IMR-90 (cell line): ENCODE results near the gene CDK15. TPM values are rescaled to one million over a fixed set of nuclear protein-coding genes. Genes with fewer than 3 reads are reported as not detected.

Source experiments
- ATAC-seq: fragments of 200-7000 bp; cut with Tn5 transposase; 2 replicates; pipeline ENCODE4 v1.9.1; 2020; ENCODE audit warnings: low read depth, mild to moderate bottlenecking, moderate library complexity
- BruUV-seq: library from RNA; stranded (reverse); fragments of 400-500 nt; replicated peaks from 2 replicates; lab custom pipeline; 2021; lab: Mats Ljungman, UMichigan
- CTCF ChIA-PET: fragments of 300-600 bp; formaldehyde crosslinking; extraction: SDS; loops from one replicate; lab custom pipeline; 2021; ENCODE audit warnings: antibody characterized with exemption; lab: Yijun Ruan, JAX
- POLR2A ChIA-PET: fragments of 300-600 bp; sonication (Branson Sonifier 250); formaldehyde crosslinking; loops from one replicate; lab custom pipeline; 2022; ENCODE audit warnings: antibody characterized with exemption; ENCODE audit not compliant: unreplicated experiment; lab: Charles Lee
- DNase-seq: peaks from one replicate; pipeline ENCODE4 v3.0.0; 2013
- H2AFZ ChIP-seq: replicated peaks from 2 replicates; pipeline ENCODE3; 2013; ENCODE audit warnings: low read length, mild to moderate bottlenecking; ENCODE audit not compliant: poor library complexity
- H2AK5ac ChIP-seq: 2 replicates; pipeline ENCODE4 v1.6.1; 2013; ENCODE audit warnings: low read depth, low read length, inconsistent platforms
- H2AK9ac ChIP-seq: replicated peaks from 2 replicates; pipeline ENCODE3; 2013; ENCODE audit warnings: mild to moderate bottlenecking, low read depth, low read length, moderate library complexity; ENCODE audit not compliant: poor library complexity
- H2BK120ac ChIP-seq: 2 replicates; pipeline ENCODE4 v1.6.1; 2013; ENCODE audit warnings: low read depth, low read length, inconsistent platforms
- H2BK15ac ChIP-seq: 3 replicates; pipeline ENCODE4 v1.6.1; 2013; ENCODE audit warnings: low read depth, low read length, inconsistent platforms
- H2BK20ac ChIP-seq: 2 replicates; pipeline ENCODE4 v1.6.1; 2013; ENCODE audit warnings: low read depth, mild to moderate bottlenecking, inconsistent platforms, low read length, moderate library complexity
- H2BK5ac ChIP-seq: 2 replicates; pipeline ENCODE4 v1.6.1; 2013; ENCODE audit warnings: mild to moderate bottlenecking, low read depth, low read length, inconsistent platforms; ENCODE audit not compliant: poor library complexity, severe bottlenecking
- H3K14ac ChIP-seq: replicated peaks from 2 replicates; pipeline ENCODE4 v1.6.1; 2013; ENCODE audit warnings: low read depth, low read length, inconsistent platforms
- H3K18ac ChIP-seq: 2 replicates; pipeline ENCODE4 v1.6.1; 2013; ENCODE audit warnings: low read depth, low read length, control low read depth
- H3K23ac ChIP-seq: 2 replicates; pipeline ENCODE4 v1.6.1; 2013; ENCODE audit warnings: low read depth, low read length, inconsistent platforms
- H3K27ac ChIP-seq: 2 replicates; pipeline ENCODE4 v1.5.1; 2013; ENCODE audit warnings: mild to moderate bottlenecking, control low read depth, low read length; ENCODE audit not compliant: insufficient read depth
- H3K27me3 ChIP-seq: 2 replicates; pipeline ENCODE4 v1.6.1; 2013; ENCODE audit warnings: low read length; ENCODE audit not compliant: control insufficient read depth, insufficient read depth
- H3K36me3 ChIP-seq: 2 replicates; pipeline ENCODE4 v1.6.1; 2013; ENCODE audit warnings: low read length, mixed read lengths; ENCODE audit not compliant: control insufficient read depth, insufficient read depth
- H3K4ac ChIP-seq: 2 replicates; pipeline ENCODE4 v1.6.1; 2013; ENCODE audit warnings: low read depth, low read length, inconsistent platforms
- H3K4me1 ChIP-seq: 2 replicates; pipeline ENCODE4 v1.6.1; 2013; ENCODE audit warnings: low read length, mixed read lengths; ENCODE audit not compliant: control insufficient read depth, insufficient read depth
- H3K4me2 ChIP-seq: 2 replicates; pipeline ENCODE4 v1.6.1; 2013; ENCODE audit warnings: low read depth, mild to moderate bottlenecking, control low read depth, low read length, moderate library complexity
- H3K4me3 ChIP-seq: 2 replicates; pipeline ENCODE4 v1.5.1; 2013; ENCODE audit warnings: low read depth, mild to moderate bottlenecking, control low read depth, low read length, moderate library complexity; ENCODE audit not compliant: insufficient read depth
- H3K56ac ChIP-seq: 2 replicates; pipeline ENCODE4 v1.6.1; 2013; ENCODE audit warnings: low read length, inconsistent platforms; ENCODE audit not compliant: insufficient read depth; ENCODE audit errors: extremely low read depth
- H3K79me1 ChIP-seq, 2 experiments: 2 replicates each; pipeline ENCODE4 v1.6.1; 2013; ENCODE audit warnings: low read length in 2 of 2, inconsistent platforms in 1 of 2, low read depth in 1 of 2
- H3K9ac ChIP-seq: 2 replicates; pipeline ENCODE4 v1.6.1; 2013; ENCODE audit warnings: low read depth, low read length, control low read depth
- H3K9me1 ChIP-seq: 2 replicates; pipeline ENCODE4 v1.6.1; 2013; ENCODE audit warnings: low read length, inconsistent platforms; ENCODE audit not compliant: insufficient read depth
- H3K9me3 ChIP-seq: 2 replicates; pipeline ENCODE4 v1.6.1; 2013; ENCODE audit warnings: low read length; ENCODE audit not compliant: control insufficient read depth, insufficient read depth
- H4K20me1 ChIP-seq: 2 replicates; pipeline ENCODE4 v1.6.1; 2013; ENCODE audit warnings: low read length, inconsistent platforms; ENCODE audit not compliant: insufficient read depth
- H4K5ac ChIP-seq: 2 replicates; pipeline ENCODE4 v1.6.1; 2013; ENCODE audit warnings: mild to moderate bottlenecking, low read depth, low read length, control low read depth
- H4K8ac ChIP-seq, 2 experiments: 2 replicates each; pipeline ENCODE4 v1.6.1; 2013; ENCODE audit warnings: low read depth in 2 of 2, low read length in 2 of 2, control low read depth in 1 of 2, inconsistent platforms in 1 of 2
- H4K91ac ChIP-seq: 2 replicates; pipeline ENCODE4 v1.6.1; 2013; ENCODE audit warnings: low read depth, low read length, inconsistent platforms; ENCODE audit not compliant: insufficient read depth
- BHLHE40 ChIP-seq: fragments of 150-350 bp; IDR thresholded peaks from 2 replicates; pipeline ENCODE4 v1.6.1; 2016; ENCODE audit warnings: mild to moderate bottlenecking, low read depth, low read length
- CEBPB ChIP-seq: IDR thresholded peaks from 2 replicates; pipeline ENCODE4 v1.6.1; 2012; ENCODE audit warnings: low read depth, low read length, improper control_type of control experiment
- CHD1 ChIP-seq: IDR thresholded peaks from 2 replicates; pipeline ENCODE4 v1.6.1; 2012; ENCODE audit warnings: low read depth, low read length, improper control_type of control experiment
- FOS ChIP-seq: fragments of 150-350 bp; IDR thresholded peaks from 2 replicates; pipeline ENCODE4 v1.6.1; 2016; ENCODE audit warnings: low read depth, low read length
- MAFK ChIP-seq: IDR thresholded peaks from 2 replicates; pipeline ENCODE4 v1.6.1; 2012; ENCODE audit warnings: low read depth, low read length, improper control_type of control experiment
- MAZ ChIP-seq: IDR thresholded peaks from 2 replicates; pipeline ENCODE4 v1.6.1; 2012; ENCODE audit warnings: low read depth, mild to moderate bottlenecking, low read length, improper control_type of control experiment, moderate library complexity, borderline replicate concordance
- MXI1 ChIP-seq: IDR thresholded peaks from 2 replicates; pipeline ENCODE4 v1.6.1; 2012; ENCODE audit warnings: low read depth, mild to moderate bottlenecking, low read length, moderate library complexity, borderline replicate concordance
- NFE2L2 ChIP-seq: fragments of 150-350 bp; IDR thresholded peaks from 2 replicates; pipeline ENCODE4 v1.6.1; 2016; ENCODE audit warnings: low read depth, mild to moderate bottlenecking, low read length
- POLR2A ChIP-seq: IDR thresholded peaks from 2 replicates; pipeline ENCODE4 v1.6.1; 2012; ENCODE audit warnings: mild to moderate bottlenecking, low read depth, low read length
- RAD21 ChIP-seq: IDR thresholded peaks from 2 replicates; pipeline ENCODE4 v1.6.1; 2012; ENCODE audit warnings: low read length, improper control_type of control experiment
- RCOR1 ChIP-seq: IDR thresholded peaks from 2 replicates; pipeline ENCODE4 v1.6.1; 2012; ENCODE audit warnings: mild to moderate bottlenecking, low read length, improper control_type of control experiment; ENCODE audit not compliant: insufficient replicate concordance
- RFX5 ChIP-seq: IDR thresholded peaks from 2 replicates; pipeline ENCODE4 v1.8.0; 2012; ENCODE audit warnings: low read depth, mild to moderate bottlenecking, low read length, moderate library complexity
- SMC3 ChIP-seq: fragments of 150-350 bp; IDR thresholded peaks from 2 replicates; pipeline ENCODE4 v1.6.1; 2016; ENCODE audit warnings: low read depth, mild to moderate bottlenecking, antibody characterized with exemption, low read length, moderate library complexity
- WGBS, 2 experiments: methylation state at CpG; one replicate each; pipeline versions ENCODE4 v1.1.5 to v1.1.7; 2013; ENCODE audit warnings: missing lambda C conversion rate in 2 of 2; ENCODE audit not compliant: insufficient read length in 1 of 2; ENCODE audit errors: extremely low coverage in 2 of 2; 5-methylcytosine and 5-hydroxymethylcytosine counted together
- dilution Hi-C: fragments of 300-500 bp; cut with HindIII; formaldehyde crosslinking; loops from one replicate; pipeline ENCODE4 v1.14.3; 2018; ENCODE audit warnings: low sequenced_read_pairs; ENCODE audit not compliant: unreplicated experiment
- in situ Hi-C: fragments of 300-500 bp; cut with MboI; formaldehyde crosslinking; loops from 3 replicates; pipeline ENCODE4 v1.14.3; 2019; ENCODE audit warnings: low sequenced_read_pairs, inconsistent platforms, mixed read lengths
- intact Hi-C: fragments of 100-400 bp; cut with micrococcal nuclease; formaldehyde crosslinking; loops from 2 replicates; pipeline ENCODE4 v1.10.0; 2022
- polyA plus RNA-seq, 3 experiments: library from polyadenylated mRNA; depleted of rRNA; stranded (reverse); fragments of >200 nt; gene quantifications; 2 replicates each; pipeline ENCODE4 v1.2.3, GENCODE V29; 2012; ENCODE audit warnings: low replicate concordance in 1 of 3
- total RNA-seq: library from RNA; depleted of rRNA; stranded (reverse); fragments of >200 nt; gene quantifications from 2 replicates; pipeline ENCODE4 v1.2.3, GENCODE V29; 2012
- TF ChIP-seq, protein P1 (sequence below): fragments of 150-350 bp; IDR thresholded peaks from 2 replicates; pipeline ENCODE4 v1.6.1; 2016; ENCODE audit warnings: low read depth, mild to moderate bottlenecking, low read length, moderate library complexity, borderline replicate concordance
- TF ChIP-seq, protein P2 (sequence below): conservative IDR thresholded peaks from 2 replicates; pipeline ENCODE4 v1.5.1; 2012; ENCODE audit warnings: mild to moderate bottlenecking, low read depth, low read length, improper control_type of control experiment
- TF ChIP-seq, protein P3 (sequence below): fragments of 150-350 bp; IDR thresholded peaks from 2 replicates; pipeline ENCODE4 v1.6.1; 2017; ENCODE audit warnings: mild to moderate bottlenecking, antibody characterized with exemption, low read length, low read depth

The CDK15 gene
- total and polyA plus RNA-seq, 2 of the 4 experiments (the other 2 are of a cell fraction): 16.1 to 33.0 TPM

DNA sequence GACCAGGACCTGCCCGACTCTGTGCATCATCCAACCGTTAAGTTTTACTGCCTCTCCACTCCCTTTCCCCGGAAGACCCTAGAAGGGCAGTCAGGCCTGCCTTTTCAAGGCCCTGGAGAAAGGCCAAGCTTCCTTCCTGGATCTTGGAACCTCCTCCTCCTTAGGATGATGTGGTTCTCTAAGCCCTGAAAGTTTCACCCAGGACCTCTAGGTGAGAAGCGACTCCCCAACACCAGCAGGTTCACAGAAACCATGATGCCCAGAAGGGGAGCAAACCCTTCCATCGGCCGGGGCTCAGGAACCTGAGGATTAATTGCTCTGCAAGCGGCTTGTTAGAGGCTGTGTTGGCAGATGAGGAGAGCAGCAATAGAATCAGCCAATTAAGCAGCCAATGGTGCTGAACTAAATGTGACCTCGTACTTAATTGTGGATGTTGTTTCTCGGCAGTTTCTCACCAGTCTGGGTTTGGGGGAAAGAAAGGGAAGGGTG is 133.2 kb downstream of the CDK15 start:
- Histone ChIP-seq H3K23ac (no peak overlapping the region), H2BK120ac (no peak overlapping the region), H3K79me1 (no peaks in the 10 kb centered on the region), H2BK20ac (no peak overlapping the region), H4K20me1 (no peaks in the 10 kb centered on the region), H2AK9ac (no peak overlapping the region), H3K36me3 (no peaks in the 10 kb centered on the region), H3K56ac (no peak overlapping the region), H2AFZ (peak overlapping the region; percentile 16), H2BK5ac (no peak overlapping the region), H3K9ac (no peak overlapping the region), H3K4me2 (no peak overlapping the region), H2BK15ac (no peak overlapping the region), H3K27ac (no peak overlapping the region), H4K5ac (no peak overlapping the region), H3K9me1 (no peaks in the 10 kb centered on the region), H4K91ac (no peak overlapping the region), H3K27me3 (no peaks in the 10 kb centered on the region), H3K14ac (no peak overlapping the region), H3K4me1 (peaks cover 7% of the 10 kb centered on the region), H4K8ac (no peak overlapping the region), H3K4ac (no peak overlapping the region; the same call in 1 of the 2 replicates), H3K4me3 (no peak overlapping the region), H2AK5ac (no peak overlapping the region), H3K18ac (no peak overlapping the region), H3K9me3 (peaks cover 2% of the 10 kb centered on the region; the same call in 1 of the 2 replicates)
- BruUV-seq: no TSS peak
- DNase-seq (no peak), ATAC-seq (no peak)
- in situ Hi-C loops: no loop called here
- ChIA-PET POLR2A (no interaction called here), CTCF (no interaction called here)
- WGBS, 2 experiments: 70% methylated on average over 3 of the region's 9 CpGs; no CpG with 5 or more reads in 1 of the 2 experiments
- intact Hi-C loops: no loop called here
- TF ChIP-seq CHD1 (no peak), MAZ (no peak), SMC3 (no peak), POLR2A (no peak), RAD21 (no peak), RCOR1 (no peak), MXI1 (no peak), CEBPB (no peak), FOS (no peak), RFX5 (no peak), MAFK (no peak), BHLHE40 (no peak), NFE2L2 (no peak)
- TF ChIP-seq, protein P1, sequence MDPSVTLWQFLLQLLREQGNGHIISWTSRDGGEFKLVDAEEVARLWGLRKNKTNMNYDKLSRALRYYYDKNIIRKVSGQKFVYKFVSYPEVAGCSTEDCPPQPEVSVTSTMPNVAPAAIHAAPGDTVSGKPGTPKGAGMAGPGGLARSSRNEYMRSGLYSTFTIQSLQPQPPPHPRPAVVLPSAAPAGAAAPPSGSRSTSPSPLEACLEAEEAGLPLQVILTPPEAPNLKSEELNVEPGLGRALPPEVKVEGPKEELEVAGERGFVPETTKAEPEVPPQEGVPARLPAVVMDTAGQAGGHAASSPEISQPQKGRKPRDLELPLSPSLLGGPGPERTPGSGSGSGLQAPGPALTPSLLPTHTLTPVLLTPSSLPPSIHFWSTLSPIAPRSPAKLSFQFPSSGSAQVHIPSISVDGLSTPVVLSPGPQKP: no peak
- TF ChIP-seq, protein P2, sequence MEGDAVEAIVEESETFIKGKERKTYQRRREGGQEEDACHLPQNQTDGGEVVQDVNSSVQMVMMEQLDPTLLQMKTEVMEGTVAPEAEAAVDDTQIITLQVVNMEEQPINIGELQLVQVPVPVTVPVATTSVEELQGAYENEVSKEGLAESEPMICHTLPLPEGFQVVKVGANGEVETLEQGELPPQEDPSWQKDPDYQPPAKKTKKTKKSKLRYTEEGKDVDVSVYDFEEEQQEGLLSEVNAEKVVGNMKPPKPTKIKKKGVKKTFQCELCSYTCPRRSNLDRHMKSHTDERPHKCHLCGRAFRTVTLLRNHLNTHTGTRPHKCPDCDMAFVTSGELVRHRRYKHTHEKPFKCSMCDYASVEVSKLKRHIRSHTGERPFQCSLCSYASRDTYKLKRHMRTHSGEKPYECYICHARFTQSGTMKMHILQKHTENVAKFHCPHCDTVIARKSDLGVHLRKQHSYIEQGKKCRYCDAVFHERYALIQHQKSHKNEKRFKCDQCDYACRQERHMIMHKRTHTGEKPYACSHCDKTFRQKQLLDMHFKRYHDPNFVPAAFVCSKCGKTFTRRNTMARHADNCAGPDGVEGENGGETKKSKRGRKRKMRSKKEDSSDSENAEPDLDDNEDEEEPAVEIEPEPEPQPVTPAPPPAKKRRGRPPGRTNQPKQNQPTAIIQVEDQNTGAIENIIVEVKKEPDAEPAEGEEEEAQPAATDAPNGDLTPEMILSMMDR: no peak
- TF ChIP-seq, protein P3, sequence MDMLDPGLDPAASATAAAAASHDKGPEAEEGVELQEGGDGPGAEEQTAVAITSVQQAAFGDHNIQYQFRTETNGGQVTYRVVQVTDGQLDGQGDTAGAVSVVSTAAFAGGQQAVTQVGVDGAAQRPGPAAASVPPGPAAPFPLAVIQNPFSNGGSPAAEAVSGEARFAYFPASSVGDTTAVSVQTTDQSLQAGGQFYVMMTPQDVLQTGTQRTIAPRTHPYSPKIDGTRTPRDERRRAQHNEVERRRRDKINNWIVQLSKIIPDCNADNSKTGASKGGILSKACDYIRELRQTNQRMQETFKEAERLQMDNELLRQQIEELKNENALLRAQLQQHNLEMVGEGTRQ: no peak
- dilution Hi-C loops: no loop called here
